Gastrocnemius medialis (tissue), 4 donors: ENCODE results near the gene MYLIP.

ENCODE experiments used
- POLR2A ChIP-seq, 2 donors: fragments of 450-650 bp; IDR thresholded peaks; one replicate each; pipeline ENCODE4 v1.6.1; 2017; ENCODE audit warnings: antibody characterized with exemption in 2 of 2, mild to moderate bottlenecking in 2 of 2, moderate library complexity in 2 of 2
- TF ChIP-seq, protein P1 (sequence below), 5 experiments: fragments of 450-650 bp in 3 of 5; fragments of 200-600 bp in 2 of 5; sonication (generic) in 2 of 5; IDR thresholded peaks in 4 of 5; conservative IDR thresholded peaks in 1 of 5; 1 replicate in 4 of 5; 2 replicates in 1 of 5; pipeline ENCODE4 v1.5.1; 2016 to 2019; ENCODE audit warnings: antibody characterized with exemption in 5 of 5, mild to moderate bottlenecking in 3 of 5, moderate library complexity in 3 of 5

DNA sequence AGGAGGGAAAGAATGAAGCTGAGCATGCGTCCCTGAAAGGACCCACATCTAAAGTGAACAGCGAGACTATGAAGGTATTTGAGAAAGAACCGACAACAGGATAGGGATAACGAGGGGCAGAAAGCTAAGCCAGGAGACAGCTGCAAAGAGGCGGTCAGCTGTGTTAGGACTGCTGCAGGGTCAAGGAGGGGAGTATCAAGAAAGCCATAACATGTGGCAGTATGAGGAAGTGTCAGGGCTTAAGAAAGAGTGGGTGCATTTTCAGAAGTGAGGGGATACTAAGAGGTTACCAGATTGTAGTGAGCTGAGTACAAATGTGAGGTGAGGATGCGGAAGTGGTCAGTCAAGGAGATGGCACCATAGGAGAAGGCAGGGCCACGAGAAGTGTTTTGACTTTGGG is 21.2 kb downstream of the MYLIP start:
- TF ChIP-seq, protein P1, sequence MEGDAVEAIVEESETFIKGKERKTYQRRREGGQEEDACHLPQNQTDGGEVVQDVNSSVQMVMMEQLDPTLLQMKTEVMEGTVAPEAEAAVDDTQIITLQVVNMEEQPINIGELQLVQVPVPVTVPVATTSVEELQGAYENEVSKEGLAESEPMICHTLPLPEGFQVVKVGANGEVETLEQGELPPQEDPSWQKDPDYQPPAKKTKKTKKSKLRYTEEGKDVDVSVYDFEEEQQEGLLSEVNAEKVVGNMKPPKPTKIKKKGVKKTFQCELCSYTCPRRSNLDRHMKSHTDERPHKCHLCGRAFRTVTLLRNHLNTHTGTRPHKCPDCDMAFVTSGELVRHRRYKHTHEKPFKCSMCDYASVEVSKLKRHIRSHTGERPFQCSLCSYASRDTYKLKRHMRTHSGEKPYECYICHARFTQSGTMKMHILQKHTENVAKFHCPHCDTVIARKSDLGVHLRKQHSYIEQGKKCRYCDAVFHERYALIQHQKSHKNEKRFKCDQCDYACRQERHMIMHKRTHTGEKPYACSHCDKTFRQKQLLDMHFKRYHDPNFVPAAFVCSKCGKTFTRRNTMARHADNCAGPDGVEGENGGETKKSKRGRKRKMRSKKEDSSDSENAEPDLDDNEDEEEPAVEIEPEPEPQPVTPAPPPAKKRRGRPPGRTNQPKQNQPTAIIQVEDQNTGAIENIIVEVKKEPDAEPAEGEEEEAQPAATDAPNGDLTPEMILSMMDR (IDR thresholded peaks at IDR 0.05 in 4 of 5, conservative IDR thresholded peaks at IDR 0.05 in 1 of 5) = no peak
- TF ChIP-seq POLR2A (IDR thresholded peaks at IDR 0.05) = no peak
